Muscle layer of duodenum (tissue), 2 donors: ENCODE measurements around the gene TAS2R43.
"Not testable (repeated sequence)": the region's sequence is repeated elsewhere in the genome, so short reads cannot be mapped to it uniquely, and the experiment has no call there.

Experiments used
- H3K27ac ChIP-seq: one replicate; pipeline ENCODE4 v1.7.0; 2013; ENCODE audit warnings: mild to moderate bottlenecking, low read length
- H3K27me3 ChIP-seq: one replicate; pipeline ENCODE4 v1.7.0; 2013; ENCODE audit warnings: low read depth, mild to moderate bottlenecking, control low read depth, low read length
- H3K36me3 ChIP-seq, 2 donors: one replicate each; pipeline ENCODE4 v1.7.0; 2013; ENCODE audit warnings: low read length in 2 of 2, control low read depth in 1 of 2, mild to moderate bottlenecking in 1 of 2; ENCODE audit not compliant: insufficient read depth in 2 of 2, control insufficient read depth in 1 of 2
- H3K4me1 ChIP-seq, 2 donors: one replicate each; pipeline ENCODE4 v1.7.0; 2013; ENCODE audit warnings: low read length in 2 of 2, mild to moderate bottlenecking in 2 of 2, control low read depth in 1 of 2, moderate library complexity in 1 of 2; ENCODE audit not compliant: insufficient read depth in 2 of 2, control insufficient read depth in 1 of 2
- H3K4me3 ChIP-seq, 2 donors: one replicate each; pipeline ENCODE4 v1.7.0; 2013; ENCODE audit warnings: low read length in 2 of 2, low read depth in 1 of 2, mild to moderate bottlenecking in 1 of 2
- H3K9me3 ChIP-seq, 2 donors: one replicate each; pipeline ENCODE4 v1.7.0; 2013; ENCODE audit warnings: low read length in 2 of 2, control low read depth in 1 of 2, mild to moderate bottlenecking in 1 of 2; ENCODE audit not compliant: control insufficient read depth in 1 of 2
- donor health status: healthy.

The TAS2R43 gene

GRCh38 chr12:11105546-11105945 is 13.4 kb upstream of the TAS2R43 start:
- Histone ChIP-seq H3K9me3 (peaks cover 0 to 3% of the 10 kb centered on the region in 2 donors), H3K4me1 (no peaks in the 10 kb centered on the region), H3K27ac (no peak overlapping the region), H3K4me3 (no peak overlapping the region), H3K36me3 (peaks cover 0 to 19% of the 10 kb centered on the region in 2 donors), H3K27me3 (no peaks in the 10 kb centered on the region)

GRCh38 chr12:11094910-11095309 is 2.8 kb upstream of the TAS2R43 start:
- H3K4me3 ChIP-seq, H3K36me3 ChIP-seq, H3K27ac ChIP-seq, H3K9me3 ChIP-seq, H3K27me3 ChIP-seq, H3K4me1 ChIP-seq: not testable (repeated sequence)

- peaks cover 0 to under 1% of the 10 kb centered on the region in 2 donors for H3K9me3 ChIP-seq
- no peaks in the 10 kb centered on the region for H3K27me3 ChIP-seq
- H3K4me3 ChIP-seq = no peak overlapping the region
- no peak overlapping the region for H3K27ac ChIP-seq
- no peaks in the 10 kb centered on the region for H3K4me1 ChIP-seq
- no peaks in the 10 kb centered on the region for H3K36me3 ChIP-seq
Measured at GRCh38 chr12:11089246-11089645, 2.9 kb downstream of the TAS2R43 start.

- no peak overlapping the region for H3K4me3 ChIP-seq
- H3K27me3 ChIP-seq = no peaks in the 10 kb centered on the region
- H3K36me3 ChIP-seq = no peaks in the 10 kb centered on the region
- H3K9me3 ChIP-seq = peaks cover 10 to 11% of the 10 kb centered on the region in 2 donors
- no peak overlapping the region for H3K27ac ChIP-seq
- no peaks in the 10 kb centered on the region for H3K4me1 ChIP-seq
Measured at GRCh38 chr12:11085419-11085818, 6.7 kb downstream of the TAS2R43 start.

GRCh38 chr12:11081987-11082386 is 10.1 kb downstream of the TAS2R43 start:
- H3K27me3 ChIP-seq = no peaks in the 10 kb centered on the region
- peaks cover 10 to 11% of the 10 kb centered on the region in 2 donors for H3K9me3 ChIP-seq
- no peaks in the 10 kb centered on the region for H3K36me3 ChIP-seq
- no peak overlapping the region for H3K4me3 ChIP-seq
- no peaks in the 10 kb centered on the region for H3K4me1 ChIP-seq
- H3K27ac ChIP-seq = no peak overlapping the region

- H3K27me3 ChIP-seq = no peaks in the 10 kb centered on the region
- peaks cover 8 to 11% of the 10 kb centered on the region in 2 donors for H3K9me3 ChIP-seq
- no peaks in the 10 kb centered on the region for H3K4me1 ChIP-seq
- H3K4me3 ChIP-seq = no peak overlapping the region
- no peaks in the 10 kb centered on the region for H3K36me3 ChIP-seq
- no peak overlapping the region for H3K27ac ChIP-seq
Measured at GRCh38 chr12:11078246-11078645, 13.9 kb downstream of the TAS2R43 start.

GRCh38 chr12:11075642-11076041 is 16.5 kb downstream of the TAS2R43 start:
- Histone ChIP-seq H3K36me3 (no peaks in the 10 kb centered on the region), H3K27me3 (no peaks in the 10 kb centered on the region), H3K27ac (no peak overlapping the region), H3K4me1 (no peaks in the 10 kb centered on the region), H3K4me3 (no peak overlapping the region), H3K9me3 (peaks cover 0 to under 1% of the 10 kb centered on the region in 2 donors)

- Histone ChIP-seq H3K9me3 (no peaks in the 10 kb centered on the region), H3K4me1 (no peaks in the 10 kb centered on the region), H3K36me3 (no peaks in the 10 kb centered on the region), H3K27ac (no peak overlapping the region), H3K27me3 (no peaks in the 10 kb centered on the region), H3K4me3 (no peak overlapping the region)
Measured at GRCh38 chr12:11071414-11071813, 20.7 kb downstream of the TAS2R43 start.

GRCh38 chr12:11070999-11071398 is 21.1 kb downstream of the TAS2R43 start:
- Histone ChIP-seq H3K36me3 (no peaks in the 10 kb centered on the region), H3K9me3 (no peaks in the 10 kb centered on the region), H3K27ac (no peak overlapping the region), H3K4me3 (no peak overlapping the region), H3K4me1 (no peaks in the 10 kb centered on the region), H3K27me3 (no peaks in the 10 kb centered on the region)

GRCh38 chr12:11069854-11070365 is 22.2 kb downstream of the TAS2R43 start:
- Histone ChIP-seq H3K36me3 (no peaks in the 10 kb centered on the region), H3K27ac (no peak overlapping the region), H3K9me3 (no peaks in the 10 kb centered on the region), H3K4me1 (no peaks in the 10 kb centered on the region), H3K4me3 (no peak overlapping the region), H3K27me3 (no peaks in the 10 kb centered on the region)

- Histone ChIP-seq H3K9me3 (no peaks in the 10 kb centered on the region), H3K36me3 (no peaks in the 10 kb centered on the region), H3K4me3 (no peak overlapping the region), H3K27ac (no peak overlapping the region), H3K27me3 (no peaks in the 10 kb centered on the region), H3K4me1 (no peaks in the 10 kb centered on the region)
Measured at GRCh38 chr12:11067514-11067913, 24.6 kb downstream of the TAS2R43 start.

- not testable (repeated sequence) for H3K36me3 ChIP-seq, H3K27ac ChIP-seq, H3K27me3 ChIP-seq, H3K4me1 ChIP-seq, H3K9me3 ChIP-seq, H3K4me3 ChIP-seq
Measured at GRCh38 chr12:11062194-11062593, 29.9 kb downstream of the TAS2R43 start, which contains the start of gene TAS2R46. TSS of gene TAS2R46 (minus strand) at chr12:11062294. CDS start at chr12:11062294, 0 bp downstream.
